ENCODE measurements around the gene HINT1. TPM values are rescaled to one million over a fixed set of nuclear protein-coding genes. Genes with fewer than 3 reads are reported as not detected.

The HINT1 gene
- total and polyA plus RNA-seq, 9 of the 15 experiments (the other 6 are each of a cell fraction or from before 2014, with no cell fraction given): 296 to 1,027 (median 500) TPM

GRCh38 chr5:131170540-131171275 is 5.7 kb upstream of the HINT1 start, which contains the start of gene LYRM7 (continued):
- TF ChIP-seq RBM15 (IDR thresholded peaks at IDR 0.05; ENCODE audit: insufficient read depth, low read length): no peak
- TF ChIP-seq ZZZ3 (IDR thresholded peaks at IDR 0.05): no peak
- TF ChIP-seq ZNF695 (CRISPR knock-in tag; IDR thresholded peaks at IDR 0.05): no peak
- TF ChIP-seq CBX8 (IDR thresholded peaks at IDR 0.05; ENCODE audit: borderline replicate concordance, extremely low read depth, low read depth, low read length, poor library complexity, severe bottlenecking): no peak
- no peak for TF ChIP-seq THAP7 (CRISPR knock-in tag; IDR thresholded peaks at IDR 0.05)
- peak; percentile 22; the same call in 1 of the 2 replicates for TF ChIP-seq HDAC2 (IDR thresholded peaks at IDR 0.05)
- no peak for TF ChIP-seq YBX1 (IDR thresholded peaks at IDR 0.05)
- no peak for TF ChIP-seq ADNP (tag; IDR thresholded peaks at IDR 0.05)
- TF ChIP-seq RBM25 (IDR thresholded peaks at IDR 0.05; ENCODE audit: low read depth, low read length, severe bottlenecking): peak; percentile 55
- TF ChIP-seq POLR2AphosphoS5 (IDR thresholded peaks at IDR 0.05; ENCODE audit: control insufficient read depth, insufficient read depth, low read depth, low read length): peak; percentile 73
- TF ChIP-seq C11orf30 (IDR thresholded peaks at IDR 0.05; ENCODE audit: low read depth): peak; percentile 83
- TF ChIP-seq ZBTB2 (IDR thresholded peaks at IDR 0.05): no peak
- TF ChIP-seq HCFC1 (IDR thresholded peaks at IDR 0.05; ENCODE audit: low read depth, low read length): peak; percentile 88
- no peak for TF ChIP-seq ZBTB33 (CRISPR knock-in tag; IDR thresholded peaks at IDR 0.05)
- TF ChIP-seq PHB (CRISPR knock-in tag; IDR thresholded peaks at IDR 0.05): no peak
- TF ChIP-seq ZNF311 (CRISPR knock-in tag; IDR thresholded peaks at IDR 0.05): no peak
- TF ChIP-seq MEF2A (IDR thresholded peaks at IDR 0.05; ENCODE audit: control insufficient read depth, low read depth, low read length): no peak
- TF ChIP-seq GTF2E2 (tag; IDR thresholded peaks at IDR 0.05): no peak
- TF ChIP-seq ZNF699 (CRISPR knock-in tag; IDR thresholded peaks at IDR 0.05; ENCODE audit: insufficient replicate concordance): no peak
- no peak for TF ChIP-seq HDAC6 (IDR thresholded peaks at IDR 0.05; ENCODE audit: low read depth, low read length)
- TF ChIP-seq MLX (CRISPR knock-in tag; conservative IDR thresholded peaks at IDR 0.05): no peak
- no peak for TF ChIP-seq CBX5 (IDR thresholded peaks at IDR 0.05; ENCODE audit: borderline replicate concordance, low read depth)

All from K562 (cell line).